H1 (cell line): ENCODE data around the gene WAC. TPM values are rescaled to one million over a fixed set of nuclear protein-coding genes. Genes with fewer than 3 reads are reported as not detected.

Source experiments
- GTF2F1 ChIP-seq: IDR thresholded peaks from 2 replicates; pipeline ENCODE4 v1.6.1; 2012; ENCODE audit warnings: low read depth, low read length, improper control_type of control experiment, borderline replicate concordance
- RAD21 ChIP-seq, 2 experiments: IDR thresholded peaks in 1 of 2; conservative IDR thresholded peaks in 1 of 2; 2 replicates each; pipeline ENCODE4 v1.6.1; 2011; ENCODE audit warnings: low read depth in 2 of 2, low read length in 2 of 2, improper control_type of control experiment in 1 of 2, inconsistent platforms in 1 of 2, mild to moderate bottlenecking in 1 of 2, moderate library complexity in 1 of 2
- SIX5 ChIP-seq: IDR thresholded peaks from 2 replicates; pipeline ENCODE4 v1.6.1; 2011; ENCODE audit warnings: mild to moderate bottlenecking, low read depth, low read length
- ZNF274 ChIP-seq: IDR thresholded peaks from 2 replicates; pipeline ENCODE4 v1.7.0; 2012; ENCODE audit warnings: low read length, borderline replicate concordance; ENCODE audit errors: extremely low read depth
- polyA plus RNA-seq, 7 experiments: library from polyadenylated mRNA; depleted of rRNA in 3 of 7; stranded (reverse) in 5 of 7; unstranded in 2 of 7; fragments of >200 nt in 5 of 7; fragments of 200-250 nt in 2 of 7; gene quantifications; 1 replicate in 5 of 7; 2 replicates in 1 of 7; 4 replicates in 1 of 7; pipeline versions ENCODE4 v1.2.1 to v1.2.3, GENCODE V29; 2011 to 2013; ENCODE audit warnings: missing spikeins in 2 of 7, mixed read lengths in 2 of 7
- total RNA-seq: library from RNA; stranded (reverse); fragmentation: NEBNext Ultra II Directional; extraction: Animal tissue kit (Norgen Biotek cat#: 25700); gene quantifications from 2 replicates; pipeline ENCODE4 v1.2.1, GENCODE V29; 2021
- TF ChIP-seq, protein P1 (sequence below): IDR thresholded peaks from 2 replicates; pipeline ENCODE4 v1.6.1; 2012; ENCODE audit warnings: inconsistent platforms

WAC gene
- total and polyA plus RNA-seq, 2 of the 8 experiments (the other 6 are each of a cell fraction or from before 2014, with no cell fraction given) = 72.9 to 128 TPM

DNA sequence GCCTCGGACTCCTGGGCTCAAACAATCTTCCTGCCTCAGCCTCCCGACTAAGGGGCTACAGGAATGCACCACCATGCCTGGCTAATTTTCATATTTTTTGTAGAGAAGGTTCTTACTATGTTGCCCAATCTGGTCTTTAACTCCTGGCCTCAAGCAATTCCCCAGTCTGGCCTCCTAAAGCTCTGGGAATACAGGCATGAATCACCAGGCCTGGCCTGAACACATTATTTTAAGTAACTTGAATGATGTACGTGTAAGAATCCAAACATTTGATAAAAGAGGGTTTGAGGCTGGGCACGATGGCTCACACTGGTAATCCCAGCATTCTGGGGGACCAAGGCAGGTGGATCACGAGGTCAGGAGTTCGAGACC lies 131.4 kb downstream of the WAC start (continued):
- TF ChIP-seq, protein P1, sequence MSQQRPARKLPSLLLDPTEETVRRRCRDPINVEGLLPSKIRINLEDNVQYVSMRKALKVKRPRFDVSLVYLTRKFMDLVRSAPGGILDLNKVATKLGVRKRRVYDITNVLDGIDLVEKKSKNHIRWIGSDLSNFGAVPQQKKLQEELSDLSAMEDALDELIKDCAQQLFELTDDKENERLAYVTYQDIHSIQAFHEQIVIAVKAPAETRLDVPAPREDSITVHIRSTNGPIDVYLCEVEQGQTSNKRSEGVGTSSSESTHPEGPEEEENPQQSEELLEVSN = no peak
- TF ChIP-seq SIX5 = no peak
- no peak for TF ChIP-seq RAD21 (IDR thresholded peaks at IDR 0.05 in 1 of 2, conservative IDR thresholded peaks at IDR 0.05 in 1 of 2; ENCODE audit: low read depth in 2 of 2, low read length in 2 of 2)
- no peak for TF ChIP-seq GTF2F1
- no peak for TF ChIP-seq ZNF274
- TF ChIP-seq, all 59 proteins: peak for 0
